Psoas muscle (tissue), 8 donors: Measurements from ENCODE around the gene SLC4A8. TPM values are rescaled to one million over a fixed set of nuclear protein-coding genes. Genes with fewer than 3 reads are reported as not detected.
"Not testable (repeated sequence)": the region's sequence is repeated elsewhere in the genome, so short reads cannot be mapped to it uniquely, and the experiment has no call there.

ENCODE experiments used
- ATAC-seq, 4 donors: fragments of 200-7000 bp; cut with Tn5 transposase; one replicate each; pipeline ENCODE4 v1.9.1; 2020; ENCODE audit warnings: moderate library complexity in 3 of 4, mild to moderate bottlenecking in 2 of 4
- DNase-seq, 2 donors: peaks; one replicate each; pipeline ENCODE4 v3.0.0-alpha.2; 2020
- H3K27ac ChIP-seq: fragments of 200-600 bp; one replicate; pipeline ENCODE4 v1.8.0; 2022
- H3K27me3 ChIP-seq, 3 donors: fragments of 200-600 bp in 1 of 3; one replicate each; pipeline versions ENCODE4 v1.6.1 to v1.8.0; 2013 to 2022; ENCODE audit warnings: low read length in 2 of 3, mild to moderate bottlenecking in 2 of 3, moderate library complexity in 1 of 3; ENCODE audit not compliant: insufficient read depth in 3 of 3
- H3K36me3 ChIP-seq, 2 donors: fragments of 200-600 bp in 1 of 2; one replicate each; pipeline versions ENCODE4 v1.6.1 to v1.8.0; 2013 to 2022; ENCODE audit warnings: low read depth in 1 of 2, mild to moderate bottlenecking in 1 of 2, moderate library complexity in 1 of 2; ENCODE audit not compliant: insufficient read depth in 1 of 2
- H3K4me1 ChIP-seq: fragments of 200-600 bp; one replicate; pipeline ENCODE4 v1.8.0; 2022
- H3K4me3 ChIP-seq: fragments of 200-600 bp; one replicate; pipeline ENCODE4 v1.8.0; 2022; ENCODE audit warnings: mild to moderate bottlenecking
- H3K9me3 ChIP-seq: fragments of 200-600 bp; one replicate; pipeline ENCODE4 v1.8.0; 2022
- CTCF ChIP-seq: fragments of 200-600 bp; IDR thresholded peaks from one replicate; pipeline ENCODE4 v1.8.0; 2022; ENCODE audit warnings: antibody characterized with exemption
- WGBS, 3 donors: extraction: QIAGEN DNeasy Blood & Tissue Kit; methylation state at CpG; one replicate each; pipeline versions ENCODE4 v1.1.6 to v1.1.7; 2013; 5-methylcytosine and 5-hydroxymethylcytosine counted together
- intact Hi-C, 2 donors: fragments of 100-400 bp; cut with DNase I; formaldehyde crosslinking; loops; one replicate each; pipeline versions ENCODE4 v1.11.0 to v1.14.2; 2022
- polyA plus RNA-seq, 3 donors: library from polyadenylated mRNA; stranded (reverse); fragments of 200-250 nt; gene quantifications; one replicate each; pipeline ENCODE4 v1.2.3, GENCODE V29; 2013
- total RNA-seq, 4 donors: library from RNA; stranded (reverse); fragmentation: NEBNext Ultra II Directional in 2 of 4; extraction: Animal tissue kit (Norgen Biotek cat#: 25700) in 2 of 4; gene quantifications; one replicate each; pipeline versions ENCODE4 v1.2.1 to v1.2.4, GENCODE V29; 2021 to 2023
- donor health status: healthy with polysubstance abuse.
- donor health status: DM: no; HTN: no; CAD: no; lungs with moderate emphysema.
- donor health status: Bipolar disorder and iron deficiency.
- donor health status: healthy.
- donor health status: DM: yes; HTN: yes; CAD: no.
- donor health status: DM: no; HTN: no; CAD: no.
- donor health status: DM: no; HTN: no; CAD: no.
- donor health status: DM: yes; HTN: yes; CAD: no.

The SLC4A8 gene
- total and polyA plus RNA-seq, 7 donors = 0.02 to 0.91 (median 0.09) TPM; not detected in 1

GRCh38 chr12:51448618-51449256 is 24.1 kb downstream of the SLC4A8 start:
- Histone ChIP-seq H3K27ac (no peak overlapping the region), H3K36me3 (no peaks in the 10 kb centered on the region), H3K4me1 (no peaks in the 10 kb centered on the region), H3K4me3 (no peak overlapping the region), H3K9me3 (no peaks in the 10 kb centered on the region), H3K27me3 (peaks cover 0 to 1% (median 0%) of the 10 kb centered on the region in 3 donors)
- ATAC-seq (no peak), DNase-seq (no peak)
- intact Hi-C loops = no loop called here
- TF ChIP-seq CTCF = no peak
- 64 to 78% (median 73%) methylated on average over 3 of the region's 3 CpGs for WGBS, 3 donors

GRCh38 chr12:51449580-51450246 is 25.1 kb downstream of the SLC4A8 start:
- ATAC-seq = no peak
- peaks cover 0 to 1% (median 0%) of the 10 kb centered on the region in 3 donors for H3K27me3 ChIP-seq
- no peak for DNase-seq
- H3K4me3 ChIP-seq = no peak overlapping the region
- H3K4me1 ChIP-seq = no peaks in the 10 kb centered on the region
- no peak for TF ChIP-seq CTCF
- intact Hi-C loops = no loop called here
- H3K9me3 ChIP-seq = no peaks in the 10 kb centered on the region
- 77 to 84% (median 82%) methylated on average over 3 of the region's 3 CpGs for WGBS, 3 donors
- H3K36me3 ChIP-seq = no peaks in the 10 kb centered on the region
- no peak overlapping the region for H3K27ac ChIP-seq

GRCh38 chr12:51450333-51450732 is 25.7 kb downstream of the SLC4A8 start:
- no peak overlapping the region for H3K27ac ChIP-seq
- no peak for ATAC-seq
- WGBS, 3 donors = 52 to 71% (median 65%) methylated on average over 1 of the region's 1 CpG
- H3K27me3 ChIP-seq = peaks cover 0 to 1% (median 0%) of the 10 kb centered on the region in 3 donors
- DNase-seq = no peak
- TF ChIP-seq CTCF = no peak
- H3K4me1 ChIP-seq = no peaks in the 10 kb centered on the region
- no peak overlapping the region for H3K4me3 ChIP-seq
- intact Hi-C loops = no loop called here
- H3K36me3 ChIP-seq = no peaks in the 10 kb centered on the region
- no peaks in the 10 kb centered on the region for H3K9me3 ChIP-seq

DNA sequence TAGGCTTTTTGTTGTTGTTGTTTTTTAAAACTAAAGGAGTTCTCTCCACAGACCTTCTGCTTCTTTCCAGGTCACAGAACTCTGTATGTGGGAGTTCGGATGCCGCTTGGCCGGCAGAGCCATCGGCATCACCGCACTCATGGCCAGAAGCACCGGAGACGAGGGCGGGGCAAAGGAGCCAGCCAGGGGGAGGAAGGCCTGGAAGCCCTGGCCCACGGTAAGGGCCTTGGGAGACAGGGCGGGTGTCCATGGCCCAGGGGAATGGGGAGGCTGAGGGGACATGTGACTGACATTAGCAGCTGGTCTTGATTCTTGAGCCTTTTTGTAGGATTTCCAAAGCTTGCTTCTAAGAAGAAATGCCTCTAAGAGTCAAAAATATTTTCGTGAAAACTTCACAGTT is 26.2 kb downstream of the SLC4A8 start:
- intact Hi-C loops = no loop called here
- no peak overlapping the region for H3K4me3 ChIP-seq
- DNase-seq (no peak), ATAC-seq (no peak)
- H3K9me3 ChIP-seq = no peaks in the 10 kb centered on the region
- peaks cover 0 to 1% (median 0%) of the 10 kb centered on the region in 3 donors for H3K27me3 ChIP-seq
- no peaks in the 10 kb centered on the region for H3K4me1 ChIP-seq
- no peak overlapping the region for H3K27ac ChIP-seq
- WGBS, 3 donors = 63 to 83% (median 70%) methylated on average over 11 of the region's 11 CpGs
- H3K36me3 ChIP-seq = no peaks in the 10 kb centered on the region
- TF ChIP-seq CTCF = no peak

DNA sequence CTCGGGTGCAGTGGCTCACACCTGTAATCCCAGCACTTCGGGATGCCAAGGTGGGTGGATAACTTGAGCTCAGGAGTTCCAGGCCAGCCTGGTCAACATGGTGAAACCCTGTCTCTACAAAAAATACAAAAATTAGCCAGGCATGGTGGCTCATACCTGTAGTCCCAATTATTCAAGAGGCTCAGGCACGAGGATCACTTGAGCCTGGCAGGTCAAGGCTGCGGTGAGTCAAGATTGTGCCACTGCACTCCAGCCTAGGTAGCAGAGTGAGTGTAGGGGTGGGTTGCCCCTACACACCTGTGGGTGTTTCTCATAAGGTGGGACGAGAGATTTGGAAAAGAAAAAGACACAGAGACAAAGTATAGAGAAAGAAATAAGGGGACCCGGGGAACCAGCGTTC is 29.4 kb downstream of the SLC4A8 start:
- WGBS, 3 donors = 91 to 97% (median 91%) methylated on average over 5 to 7 of the region's 7 CpGs

GRCh38 chr12:51455050-51455449 is 30.4 kb downstream of the SLC4A8 start:
- H3K9me3 ChIP-seq, DNase-seq, H3K36me3 ChIP-seq, intact Hi-C loops, H3K27me3 ChIP-seq, H3K27ac ChIP-seq, ATAC-seq, H3K4me1 ChIP-seq, H3K4me3 ChIP-seq: not testable (repeated sequence)
- WGBS, 3 donors = 61 to 73% (median 69%) methylated on average over 3 of the region's 6 CpGs

More for the DNA sequence above, 29.4 kb downstream of the SLC4A8 start:
- H3K27me3 ChIP-seq, H3K36me3 ChIP-seq, H3K27ac ChIP-seq, H3K9me3 ChIP-seq, H3K4me1 ChIP-seq, ATAC-seq, H3K4me3 ChIP-seq, intact Hi-C loops, DNase-seq: not testable (repeated sequence)
